Cardiac muscle cell (in vitro differentiated cells and primary cell): Measurements from ENCODE around the gene ZNF830. TPM values are rescaled to one million over a fixed set of nuclear protein-coding genes. Genes with fewer than 3 reads are reported as not detected.

Experiments
- DNase-seq, 2 donors: peaks; one replicate each; pipeline versions ENCODE4 v3.0.0 to v3.0.0-alpha.2; 2010 to 2017; ENCODE audit warnings: low read depth in 1 of 2, low spot score in 1 of 2
- H3K27ac ChIP-seq: fragments of 200-600 bp; sonication (generic); 2 replicates; pipeline ENCODE4 v1.5.1; 2016
- H3K27me3 ChIP-seq: fragments of 200-600 bp; sonication (generic); 2 replicates; pipeline ENCODE4 v1.6.0; 2016; ENCODE audit warnings: control low read depth
- H3K36me3 ChIP-seq: fragments of 200-600 bp; sonication (generic); 2 replicates; pipeline ENCODE4 v1.5.1; 2016; ENCODE audit warnings: control low read depth
- H3K4me1 ChIP-seq: fragments of 200-600 bp; sonication (generic); 2 replicates; pipeline ENCODE4 v1.8.1; 2017; ENCODE audit warnings: low read depth, mild to moderate bottlenecking, mixed run types
- H3K4me3 ChIP-seq: fragments of 200-600 bp; sonication (generic); 2 replicates; pipeline ENCODE4 v1.5.1; 2016; ENCODE audit warnings: mild to moderate bottlenecking
- H3K9me3 ChIP-seq: fragments of 200-600 bp; sonication (generic); 2 replicates; pipeline ENCODE4 v1.5.1; 2017; ENCODE audit warnings: low read depth, mild to moderate bottlenecking, control low read depth
- polyA plus RNA-seq: library from polyadenylated mRNA; unstranded; fragments of >200 nt; fragmentation: Nextera tagmentation; extraction: Ambion mirVana; gene quantifications from 2 replicates; pipeline ENCODE4 v1.2.1, GENCODE V29; 2016
- total RNA-seq: library from RNA; depleted of rRNA; stranded (reverse); fragments of >200 nt; gene quantifications from 2 replicates; pipeline ENCODE4 v1.2.3, GENCODE V29; 2016
- TF ChIP-seq, protein P1 (sequence below): IDR thresholded peaks from 2 replicates; pipeline ENCODE4 v1.5.1; 2012; ENCODE audit warnings: low read depth, mild to moderate bottlenecking, low read length

The ZNF830 gene
- total and polyA plus RNA-seq, 2 experiments from 2014 or later = 19.0 to 20.4 TPM

DNA sequence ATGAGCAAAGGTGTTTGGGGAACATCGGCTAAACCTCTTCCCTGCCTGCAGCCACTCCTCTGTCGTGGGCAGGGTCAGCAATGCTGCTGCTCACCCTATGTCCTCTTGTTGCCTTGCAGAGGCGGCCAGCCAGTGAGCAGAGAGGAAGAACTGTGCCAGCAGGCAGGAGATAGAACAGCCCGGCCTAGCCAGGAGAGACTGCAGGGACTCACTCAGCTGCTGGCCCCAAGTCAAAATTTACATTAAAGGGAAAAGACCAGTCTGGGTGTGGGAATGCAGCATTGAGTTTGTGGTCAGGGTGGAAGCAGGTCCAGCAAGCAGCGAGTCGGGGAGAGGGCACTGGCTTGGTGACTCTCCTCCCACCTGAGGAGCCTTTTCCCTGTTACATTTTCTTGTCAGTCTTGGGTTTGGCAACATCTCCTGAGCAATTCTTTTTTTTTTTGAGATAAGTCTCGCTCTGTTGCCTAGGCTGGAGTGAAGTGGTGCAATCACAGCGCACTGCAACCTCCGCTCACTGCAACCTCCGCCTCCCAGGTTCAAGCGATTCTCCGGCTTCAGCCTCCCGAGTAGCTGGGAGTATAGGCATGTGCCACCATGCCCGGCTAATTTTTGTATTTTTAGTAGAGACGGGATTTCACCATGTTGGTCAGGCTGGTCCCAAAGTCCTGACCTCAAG is 41.7 kb downstream of the ZNF830 start:
- H3K27me3 ChIP-seq = no peaks in the 10 kb centered on the region
- H3K9me3 ChIP-seq = no peaks in the 10 kb centered on the region
- H3K4me3 ChIP-seq = no peak overlapping the region
- H3K4me1 ChIP-seq = no peaks in the 10 kb centered on the region
- DNase-seq = peak in 1 of 2 donors; percentile 78
- peaks cover 47% of the 10 kb centered on the region for H3K36me3 ChIP-seq
- no peak overlapping the region for H3K27ac ChIP-seq
- TF ChIP-seq, protein P1, sequence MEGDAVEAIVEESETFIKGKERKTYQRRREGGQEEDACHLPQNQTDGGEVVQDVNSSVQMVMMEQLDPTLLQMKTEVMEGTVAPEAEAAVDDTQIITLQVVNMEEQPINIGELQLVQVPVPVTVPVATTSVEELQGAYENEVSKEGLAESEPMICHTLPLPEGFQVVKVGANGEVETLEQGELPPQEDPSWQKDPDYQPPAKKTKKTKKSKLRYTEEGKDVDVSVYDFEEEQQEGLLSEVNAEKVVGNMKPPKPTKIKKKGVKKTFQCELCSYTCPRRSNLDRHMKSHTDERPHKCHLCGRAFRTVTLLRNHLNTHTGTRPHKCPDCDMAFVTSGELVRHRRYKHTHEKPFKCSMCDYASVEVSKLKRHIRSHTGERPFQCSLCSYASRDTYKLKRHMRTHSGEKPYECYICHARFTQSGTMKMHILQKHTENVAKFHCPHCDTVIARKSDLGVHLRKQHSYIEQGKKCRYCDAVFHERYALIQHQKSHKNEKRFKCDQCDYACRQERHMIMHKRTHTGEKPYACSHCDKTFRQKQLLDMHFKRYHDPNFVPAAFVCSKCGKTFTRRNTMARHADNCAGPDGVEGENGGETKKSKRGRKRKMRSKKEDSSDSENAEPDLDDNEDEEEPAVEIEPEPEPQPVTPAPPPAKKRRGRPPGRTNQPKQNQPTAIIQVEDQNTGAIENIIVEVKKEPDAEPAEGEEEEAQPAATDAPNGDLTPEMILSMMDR = no peak

DNA sequence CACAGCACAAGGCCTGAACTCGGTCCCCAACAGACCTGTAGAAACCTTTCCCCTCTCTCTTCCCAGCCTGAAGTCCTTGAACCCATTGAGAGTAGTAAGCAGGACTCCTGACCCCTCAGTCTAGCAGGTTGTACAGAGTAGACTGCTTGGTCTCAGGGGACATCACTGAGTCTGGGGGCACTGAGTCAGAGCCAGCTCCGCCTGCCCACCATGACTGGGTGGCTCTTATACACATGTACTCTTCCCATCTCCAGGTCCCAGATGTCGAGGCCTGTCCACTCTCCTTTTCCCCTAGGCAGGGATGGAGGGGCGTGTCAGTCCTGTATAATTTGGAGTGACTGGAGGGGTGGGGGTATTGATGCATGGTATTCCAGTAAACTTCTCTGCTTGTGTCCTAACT is 42.4 kb downstream of the ZNF830 start:
- H3K27ac ChIP-seq = no peak overlapping the region
- DNase-seq = no peak
- H3K36me3 ChIP-seq = peaks cover 42% of the 10 kb centered on the region
- H3K4me3 ChIP-seq = no peak overlapping the region
- no peaks in the 10 kb centered on the region for H3K27me3 ChIP-seq
- H3K9me3 ChIP-seq = no peaks in the 10 kb centered on the region
- H3K4me1 ChIP-seq = no peaks in the 10 kb centered on the region
- TF ChIP-seq, protein P1 = no peak

DNA sequence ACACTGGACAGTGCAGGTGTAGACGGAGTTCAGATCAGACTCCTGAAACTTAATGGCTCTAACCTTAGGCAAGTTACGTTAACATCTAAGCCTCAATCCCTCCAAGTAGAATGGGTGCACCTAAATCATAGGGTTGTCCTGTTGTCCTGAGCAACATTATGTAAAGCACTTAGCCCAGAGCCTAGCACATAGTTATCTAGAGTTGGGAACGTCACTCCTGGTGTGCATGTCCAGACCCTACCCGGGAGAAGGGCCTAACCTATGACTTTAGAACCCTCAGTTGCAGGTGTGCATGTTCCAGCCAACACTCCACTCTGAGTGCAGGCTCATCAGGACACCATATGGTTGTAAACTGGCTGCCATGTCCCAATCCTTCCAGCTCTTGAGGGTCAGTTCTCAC is 45.0 kb downstream of the ZNF830 start:
- DNase-seq = no peak
- Histone ChIP-seq H3K27me3 (no peaks in the 10 kb centered on the region), H3K36me3 (peaks cover 23% of the 10 kb centered on the region), H3K4me3 (no peak overlapping the region), H3K27ac (no peak overlapping the region), H3K4me1 (no peaks in the 10 kb centered on the region), H3K9me3 (no peaks in the 10 kb centered on the region)
- TF ChIP-seq, protein P1 = no peak

DNA sequence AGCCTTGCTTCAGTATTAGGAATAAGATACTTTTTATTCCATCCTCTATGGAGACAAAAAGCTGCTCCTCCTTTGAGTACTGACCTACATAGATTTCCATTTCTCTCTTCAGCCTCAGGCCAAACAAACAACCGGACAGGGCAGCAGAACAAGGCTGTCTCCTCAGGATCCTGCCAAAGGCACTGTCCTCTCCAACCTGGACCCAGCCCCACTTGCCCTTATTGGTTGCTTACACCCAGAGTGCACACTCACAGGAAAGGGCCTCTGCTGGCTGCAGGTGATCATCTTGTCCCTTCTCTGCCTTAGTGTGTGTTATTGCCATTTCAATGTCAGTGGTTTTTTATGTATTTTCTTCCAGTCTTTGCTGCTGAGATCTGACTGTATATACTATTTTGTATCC is 45.6 kb downstream of the ZNF830 start:
- no peaks in the 10 kb centered on the region for H3K4me1 ChIP-seq
- H3K27me3 ChIP-seq = no peaks in the 10 kb centered on the region
- TF ChIP-seq, protein P1 = no peak
- H3K9me3 ChIP-seq = no peaks in the 10 kb centered on the region
- H3K36me3 ChIP-seq = peaks cover 18% of the 10 kb centered on the region
- no peak overlapping the region for H3K27ac ChIP-seq
- no peak overlapping the region for H3K4me3 ChIP-seq
- DNase-seq = no peak

DNA sequence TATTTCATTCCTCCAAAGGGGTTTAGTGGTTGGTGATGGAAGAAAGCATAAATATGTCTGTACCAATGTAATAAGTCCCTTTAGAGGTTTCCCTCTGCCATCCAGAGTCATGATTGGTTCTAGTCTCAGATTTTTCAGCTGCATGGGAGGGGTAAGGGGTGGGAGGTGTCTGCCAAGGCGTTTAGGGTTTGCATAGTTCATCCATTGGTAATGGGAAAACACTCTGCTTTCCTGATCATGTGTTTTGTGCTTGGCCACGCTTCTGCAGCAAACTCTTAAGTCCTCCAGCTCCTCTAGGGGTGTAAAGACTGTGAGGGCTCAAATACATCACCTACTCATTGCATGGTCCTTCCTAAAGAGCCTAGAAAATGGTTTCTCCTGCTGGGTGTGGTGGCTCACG is 48.8 kb downstream of the ZNF830 start:
- Histone ChIP-seq H3K27ac (no peak overlapping the region), H3K27me3 (no peaks in the 10 kb centered on the region), H3K36me3 (no peaks in the 10 kb centered on the region), H3K4me3 (no peak overlapping the region), H3K4me1 (no peaks in the 10 kb centered on the region), H3K9me3 (no peaks in the 10 kb centered on the region)
- TF ChIP-seq, protein P1 = no peak
- DNase-seq = no peak
